NB4 (cell line): ENCODE measurements around the gene DRC3.

ENCODE experiments used
- MYC ChIP-seq: IDR thresholded peaks from 2 replicates; pipeline ENCODE4 v1.6.1; 2011; ENCODE audit warnings: low read depth, low read length
- TF ChIP-seq, protein P1 (sequence below): IDR thresholded peaks from one replicate; pipeline ENCODE4 v1.5.1; 2012; ENCODE audit warnings: low read depth, low read length

DNA sequence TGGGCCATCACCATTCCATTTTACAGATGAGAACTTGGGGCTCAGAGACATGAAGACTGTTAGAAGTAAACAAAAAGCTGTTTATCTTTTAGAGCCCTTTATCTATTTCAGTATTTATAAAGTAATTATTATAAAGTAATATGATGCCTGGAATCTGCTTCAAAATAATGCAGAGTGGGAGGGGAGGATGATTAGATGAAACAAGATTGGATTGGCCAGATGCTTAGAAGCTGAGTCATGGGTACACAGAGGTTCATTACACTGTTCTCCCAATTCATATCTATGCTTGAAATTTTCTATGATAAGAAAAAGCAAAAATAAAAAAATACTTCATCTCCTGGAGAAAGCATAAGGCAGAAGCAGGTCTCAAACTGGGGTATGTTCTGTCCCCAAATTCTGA is 29.8 kb upstream of the DRC3 start:
- TF ChIP-seq, protein P1, sequence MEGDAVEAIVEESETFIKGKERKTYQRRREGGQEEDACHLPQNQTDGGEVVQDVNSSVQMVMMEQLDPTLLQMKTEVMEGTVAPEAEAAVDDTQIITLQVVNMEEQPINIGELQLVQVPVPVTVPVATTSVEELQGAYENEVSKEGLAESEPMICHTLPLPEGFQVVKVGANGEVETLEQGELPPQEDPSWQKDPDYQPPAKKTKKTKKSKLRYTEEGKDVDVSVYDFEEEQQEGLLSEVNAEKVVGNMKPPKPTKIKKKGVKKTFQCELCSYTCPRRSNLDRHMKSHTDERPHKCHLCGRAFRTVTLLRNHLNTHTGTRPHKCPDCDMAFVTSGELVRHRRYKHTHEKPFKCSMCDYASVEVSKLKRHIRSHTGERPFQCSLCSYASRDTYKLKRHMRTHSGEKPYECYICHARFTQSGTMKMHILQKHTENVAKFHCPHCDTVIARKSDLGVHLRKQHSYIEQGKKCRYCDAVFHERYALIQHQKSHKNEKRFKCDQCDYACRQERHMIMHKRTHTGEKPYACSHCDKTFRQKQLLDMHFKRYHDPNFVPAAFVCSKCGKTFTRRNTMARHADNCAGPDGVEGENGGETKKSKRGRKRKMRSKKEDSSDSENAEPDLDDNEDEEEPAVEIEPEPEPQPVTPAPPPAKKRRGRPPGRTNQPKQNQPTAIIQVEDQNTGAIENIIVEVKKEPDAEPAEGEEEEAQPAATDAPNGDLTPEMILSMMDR, result no peak
- no peak for TF ChIP-seq MYC
